HL-60 (cell line): ENCODE measurements around the gene IDH2.
A peak's percentile ranks its signal among the peaks of the same experiment; 100 is the strongest.

Source experiments
- DNase-seq, 2 experiments: peaks; one replicate each; pipeline ENCODE4 v3.0.0-alpha.2; 2010 to 2020; ENCODE audit warnings: low read depth in 1 of 2, low spot score in 1 of 2
- H3K27ac ChIP-seq: fragments of 250-450 bp; sonication (Bioruptor Pico); replicated peaks from 2 replicates; pipeline ENCODE4 v1.5.1; 2020; ENCODE audit warnings: mild to moderate bottlenecking, moderate library complexity
- H3K27me3 ChIP-seq: fragments of 250-450 bp; sonication (Bioruptor Pico); 2 replicates; pipeline ENCODE4 v1.5.1; 2021; ENCODE audit warnings: mild to moderate bottlenecking, moderate library complexity; ENCODE audit not compliant: insufficient read depth, poor library complexity, severe bottlenecking
- H3K4me3 ChIP-seq: replicated peaks from 2 replicates; pipeline ENCODE4 v1.5.1; 2011; ENCODE audit warnings: mild to moderate bottlenecking, control low read depth, low read length; ENCODE audit not compliant: insufficient read depth
- CTCF ChIP-seq: IDR thresholded peaks from one replicate; pipeline ENCODE4 v1.5.1; 2011; ENCODE audit warnings: low read length, control low read depth, inconsistent platforms; ENCODE audit not compliant: insufficient read depth
- GABPA ChIP-seq: IDR thresholded peaks from 2 replicates; pipeline ENCODE4 v1.6.1; 2012; ENCODE audit warnings: low read depth
- POLR2AphosphoS5 ChIP-seq: IDR thresholded peaks from 2 replicates; pipeline ENCODE4 v1.6.1; 2012; ENCODE audit warnings: low read depth
- REST ChIP-seq: IDR thresholded peaks from 2 replicates; pipeline ENCODE4 v1.6.1; 2012; ENCODE audit warnings: low read depth; ENCODE audit not compliant: insufficient replicate concordance
- SPI1 ChIP-seq: IDR thresholded peaks from 2 replicates; pipeline ENCODE4 v1.6.1; 2012; ENCODE audit warnings: low read depth, mild to moderate bottlenecking, borderline replicate concordance

Gene IDH2

DNA sequence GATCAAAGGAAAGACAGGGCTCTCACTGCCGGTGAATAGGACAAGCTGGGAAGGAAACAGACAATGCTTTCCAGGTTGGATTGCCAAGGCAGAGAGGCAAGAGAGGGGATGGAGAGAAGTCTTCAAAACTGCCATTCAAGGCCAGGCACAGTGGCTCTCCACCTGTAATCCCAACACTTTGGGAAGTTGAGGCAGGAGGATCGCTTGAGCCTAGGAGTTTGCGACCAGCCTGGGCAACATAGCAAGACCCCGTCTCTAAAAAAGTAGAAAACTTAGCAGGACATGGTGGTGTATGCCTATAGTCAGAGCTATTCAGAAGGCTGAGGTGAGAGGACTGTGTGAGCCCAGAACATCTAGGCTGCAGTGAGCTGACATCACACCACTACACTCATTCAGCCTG lies 43.5 kb upstream of the IDH2 start:
- H3K27me3 ChIP-seq: no peaks in the 10 kb centered on the region
- DNase-seq: no peak
- TF ChIP-seq CTCF (no peak), GABPA (no peak), SPI1 (no peak), REST (no peak), POLR2AphosphoS5 (no peak)
- H3K4me3 ChIP-seq: no peak overlapping the region
- no peak overlapping the region for H3K27ac ChIP-seq

DNA sequence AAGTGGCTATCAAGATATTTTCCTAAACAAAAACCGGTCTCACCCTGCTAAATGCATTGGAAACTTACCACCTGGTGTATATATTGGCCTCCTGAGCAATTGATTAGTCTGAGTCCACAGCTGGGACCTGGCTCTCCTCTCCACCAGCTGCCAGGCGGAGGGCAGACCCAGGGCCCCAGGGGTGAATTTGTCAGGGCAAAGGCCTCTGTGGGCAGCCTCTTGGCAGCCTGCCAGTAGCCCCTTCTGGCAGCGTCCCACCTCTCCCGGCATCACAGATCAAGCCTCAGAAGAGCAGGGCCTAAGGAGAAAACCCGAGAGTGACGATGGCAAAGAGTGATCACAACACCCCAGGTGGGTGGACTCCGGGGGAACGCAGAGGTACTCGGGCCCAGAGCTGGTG lies 43.0 kb upstream of the IDH2 start:
- DNase-seq: no peak
- Histone ChIP-seq H3K4me3 (no peak overlapping the region), H3K27me3 (no peaks in the 10 kb centered on the region), H3K27ac (no peak overlapping the region)
- TF ChIP-seq REST (no peak), CTCF (no peak)

- DNase-seq: peak; percentile 56 to 90
- no peak; the same call in 1 of the 2 replicates for TF ChIP-seq POLR2AphosphoS5
- peak; percentile 62 for TF ChIP-seq CTCF
- H3K4me3 ChIP-seq: no peak overlapping the region
- H3K27me3 ChIP-seq: no peaks in the 10 kb centered on the region
- peak overlapping the region; percentile 92 for H3K27ac ChIP-seq
These were observed 40.9 kb upstream of the IDH2 start for GRCh38 chr15:90143166-90143655.

GRCh38 chr15:90142216-90143165 lies 40.2 kb upstream of the IDH2 start:
- no peaks in the 10 kb centered on the region for H3K27me3 ChIP-seq
- peak; percentile 66 to 88 for DNase-seq
- H3K4me3 ChIP-seq: no peak overlapping the region
- TF ChIP-seq POLR2AphosphoS5 (peak; percentile 28; the same call in 1 of the 2 replicates), GABPA (no peak), SPI1 (no peak), CTCF (no peak)
- H3K27ac ChIP-seq: peak overlapping the region; percentile 92
